NCI-H2171 treated with DMSO at 0.1 percent for 48 hours (cell line): ENCODE data around the gene SLC35F1.

Experiments
- DNase-seq: peaks from one replicate; lab custom pipeline; 2025; lab: John Stamatoyannopoulos, UW

The SLC35F1 gene

GRCh38 chr6:118122801-118123200, 215.7 kb downstream of the SLC35F1 start:
- no peak for DNase-seq

GRCh38 chr6:118123503-118124037, 216.5 kb downstream of the SLC35F1 start:
- DNase-seq: no peak

- no peak for DNase-seq
Measured at GRCh38 chr6:118124851-118125250, 217.8 kb downstream of the SLC35F1 start.

GRCh38 chr6:118128755-118129154, 221.7 kb downstream of the SLC35F1 start:
- DNase-seq: no peak

- no peak for DNase-seq
Measured at GRCh38 chr6:118134206-118134605, 227.1 kb downstream of the SLC35F1 start.

- DNase-seq: no peak
Measured at GRCh38 chr6:118134736-118135135, 227.7 kb downstream of the SLC35F1 start.

- no peak for DNase-seq
Measured at GRCh38 chr6:118135371-118135770, 228.3 kb downstream of the SLC35F1 start.

- no peak for DNase-seq
Measured at GRCh38 chr6:118141211-118141610, 234.1 kb downstream of the SLC35F1 start.

GRCh38 chr6:118146584-118146983, 239.5 kb downstream of the SLC35F1 start:
- DNase-seq: no peak

- DNase-seq: no peak
Measured at GRCh38 chr6:118147511-118147910, 240.4 kb downstream of the SLC35F1 start.

GRCh38 chr6:118148561-118148960, 241.5 kb downstream of the SLC35F1 start:
- no peak for DNase-seq

GRCh38 chr6:118152524-118152923, 245.5 kb downstream of the SLC35F1 start:
- no peak for DNase-seq

- no peak for DNase-seq
Measured at GRCh38 chr6:118161343-118161742, 254.3 kb downstream of the SLC35F1 start.

GRCh38 chr6:118163542-118163941, 256.5 kb downstream of the SLC35F1 start:
- no peak for DNase-seq

GRCh38 chr6:118165500-118165899, 258.4 kb downstream of the SLC35F1 start:
- DNase-seq: no peak

GRCh38 chr6:118168421-118168820, 261.4 kb downstream of the SLC35F1 start:
- DNase-seq: no peak

- DNase-seq: no peak
Measured at GRCh38 chr6:118171852-118172251, 264.8 kb downstream of the SLC35F1 start.

- DNase-seq: no peak
Measured at GRCh38 chr6:118174071-118174470, 267.0 kb downstream of the SLC35F1 start.

GRCh38 chr6:118177720-118178119, 270.7 kb downstream of the SLC35F1 start:
- DNase-seq: no peak

- no peak for DNase-seq
Measured at GRCh38 chr6:118179048-118179447, 272.0 kb downstream of the SLC35F1 start.

GRCh38 chr6:118186672-118187567, 279.9 kb downstream of the SLC35F1 start:
- no peak for DNase-seq

GRCh38 chr6:118187568-118188164, 280.6 kb downstream of the SLC35F1 start:
- DNase-seq: no peak

- DNase-seq: no peak
Measured at GRCh38 chr6:118188561-118188960, 281.5 kb downstream of the SLC35F1 start.
